OCI-LY1 (cell line): ENCODE data around the gene LCNL1.

Experiments
- H2AFZ ChIP-seq: fragments of 200-600 bp; sonication (generic), shearing (Covaris generic); 2 replicates; pipeline ENCODE4 v1.6.0; 2014; ENCODE audit warnings: antibody characterized with exemption, mild to moderate bottlenecking, low read length
- H3F3A ChIP-seq: fragments of 200-600 bp; sonication (generic), shearing (Covaris generic); 2 replicates; pipeline ENCODE4 v1.6.0; 2014; ENCODE audit warnings: mild to moderate bottlenecking, antibody characterized with exemption, low read length, moderate library complexity; ENCODE audit not compliant: insufficient read depth
- H3K27ac ChIP-seq: fragments of 200-600 bp; sonication (generic); 2 replicates; pipeline ENCODE4 v1.5.1; 2014; ENCODE audit warnings: low read length, mixed run types, mild to moderate bottlenecking, low read depth; ENCODE audit not compliant: poor library complexity, severe bottlenecking
- H3K27me3 ChIP-seq: fragments of 200-600 bp; sonication (generic); 2 replicates; pipeline ENCODE4 v1.6.0; 2014; ENCODE audit warnings: antibody characterized with exemption, mild to moderate bottlenecking, low read length, moderate library complexity; ENCODE audit not compliant: insufficient read depth
- H3K36me3 ChIP-seq: fragments of 200-600 bp; sonication (generic); 2 replicates; pipeline ENCODE4 v1.6.1; 2014; ENCODE audit warnings: mild to moderate bottlenecking, antibody characterized with exemption, low read length, moderate library complexity, mixed read lengths; ENCODE audit not compliant: insufficient read depth
- H3K4me1 ChIP-seq: fragments of 200-600 bp; sonication (generic); 2 replicates; pipeline ENCODE4 v1.5.1; 2014; ENCODE audit warnings: mild to moderate bottlenecking, low read length, moderate library complexity; ENCODE audit not compliant: insufficient read depth, severe bottlenecking
- H3K4me2 ChIP-seq: fragments of 200-600 bp; sonication (generic), shearing (Covaris generic); 2 replicates; pipeline ENCODE4 v1.6.1; 2014; ENCODE audit warnings: low read length
- H3K4me3 ChIP-seq: fragments of 200-600 bp; sonication (generic); 2 replicates; pipeline ENCODE4 v1.5.1; 2014; ENCODE audit warnings: low read length, low read depth, mild to moderate bottlenecking, mixed read lengths; ENCODE audit not compliant: poor library complexity, severe bottlenecking
- H3K79me2 ChIP-seq: fragments of 200-600 bp; shearing (Covaris generic); 2 replicates; pipeline ENCODE4 v1.6.1; 2016; ENCODE audit warnings: mixed run types, low read length, mixed read lengths; ENCODE audit not compliant: insufficient read depth
- H3K9ac ChIP-seq: fragments of 200-600 bp; sonication (generic), shearing (Covaris generic); 2 replicates; pipeline ENCODE4 v1.6.1; 2014; ENCODE audit warnings: mild to moderate bottlenecking, low read length, mixed read lengths
- H3K9me2 ChIP-seq: fragments of 200-600 bp; sonication (generic), shearing (Covaris generic); 2 replicates; pipeline ENCODE4 v1.6.1; 2014; ENCODE audit warnings: low read depth, mild to moderate bottlenecking, low read length, mixed read lengths
- H3K9me3 ChIP-seq: fragments of 200-600 bp; shearing (Covaris generic); 2 replicates; pipeline ENCODE4 v1.6.1; 2014; ENCODE audit warnings: low read length, mixed read lengths
- H4K20me1 ChIP-seq: fragments of 200-600 bp; sonication (generic), shearing (Covaris generic); 2 replicates; pipeline ENCODE4 v1.6.0; 2016; ENCODE audit warnings: mild to moderate bottlenecking, low read length; ENCODE audit not compliant: insufficient read depth
- CTCF ChIP-seq: fragments of 200-600 bp; sonication (generic), shearing (Covaris generic); IDR thresholded peaks from 2 replicates; pipeline ENCODE4 v1.5.1; 2017; ENCODE audit warnings: mild to moderate bottlenecking, antibody characterized with exemption, low read length, moderate library complexity, mixed read lengths
- EZH2 ChIP-seq: fragments of 200-600 bp; sonication (generic), shearing (Covaris generic); IDR thresholded peaks from 2 replicates; pipeline ENCODE4 v1.8.0; 2017; ENCODE audit warnings: borderline replicate concordance, mixed run types, mild to moderate bottlenecking, antibody characterized with exemption, low read length, moderate library complexity, mixed read lengths

The LCNL1 gene

GRCh38 chr9:136995772-136996311 is 13.0 kb downstream of the LCNL1 start:
- no peak overlapping the region for H3K4me3 ChIP-seq
- no peak overlapping the region for H3K27ac ChIP-seq
- no peak overlapping the region for H2AFZ ChIP-seq

DNA sequence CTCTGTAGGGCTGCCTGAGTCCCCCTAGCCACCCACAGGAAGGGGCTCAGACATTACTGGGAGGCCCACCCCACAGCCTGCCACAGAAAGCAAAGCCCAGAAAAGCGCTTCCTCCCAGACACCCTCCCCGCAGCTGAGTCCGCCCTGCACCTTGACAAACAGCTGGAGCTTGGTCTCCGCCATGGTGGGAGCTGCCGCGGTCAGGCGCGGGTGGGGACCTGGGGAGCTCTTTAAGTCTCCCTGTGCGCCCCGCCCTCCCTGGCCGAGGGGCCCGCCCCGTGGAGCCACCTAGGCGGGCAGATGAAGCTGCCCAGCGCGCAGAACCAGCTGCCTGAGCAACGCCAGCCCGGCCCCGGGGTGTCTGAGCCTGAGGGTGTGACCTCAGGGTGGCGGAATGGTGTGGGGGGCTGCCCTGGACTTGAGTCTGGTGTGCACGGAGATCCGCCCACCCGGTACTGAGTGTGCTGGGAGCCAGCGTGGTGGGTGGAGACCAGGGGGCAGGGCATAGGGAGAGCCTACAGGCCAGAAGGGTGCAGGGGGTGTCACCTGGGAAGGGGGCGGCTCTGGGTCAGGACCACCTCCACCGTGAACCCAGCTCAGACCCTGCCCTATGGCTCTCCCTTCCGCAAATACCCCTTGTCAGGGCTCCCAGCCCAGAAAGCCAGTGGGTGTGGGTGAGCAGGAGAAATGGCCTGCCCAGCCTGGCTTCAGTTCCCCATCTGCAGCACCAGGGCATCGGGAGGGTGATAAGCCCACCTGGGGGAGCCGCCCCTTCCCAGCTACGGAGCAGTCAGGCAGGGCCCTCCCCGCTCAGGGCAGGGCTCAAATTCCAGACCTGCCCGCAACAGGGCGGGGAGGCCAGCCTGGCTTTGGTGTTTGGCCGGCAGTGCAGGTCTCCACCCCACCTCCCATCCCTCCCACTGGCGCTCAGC is 13.8 kb downstream of the LCNL1 start, which contains the start of gene CLIC3:
CLIC3 (minus strand) TSS at position 208 of the 932 bp plus-strand sequence; CDS start at position 183, 25 bp downstream.
- Histone ChIP-seq H3K27ac (no peak within 1 kb of the TSS), H3K4me1 (peaks cover 27% of the 10 kb centered on the region), H3K79me2 (no peaks in the 10 kb centered on the region), H3K4me2 (0 out of 2 replicates have a peak within 1 kb of the TSS, but pooled peaks have one; percentile 7), H2AFZ (no peak within 1 kb of the TSS), H4K20me1 (no peaks in the 10 kb centered on the region), H3F3A (no peaks in the 10 kb centered on the region), H3K9me3 (no peaks in the 10 kb centered on the region), H3K27me3 (no peaks in the 10 kb centered on the region), H3K9me2 (no peaks in the 10 kb centered on the region), H3K9ac (no peak within 1 kb of the TSS), H3K36me3 (no peaks in the 10 kb centered on the region; the same call in 1 of the 2 replicates), H3K4me3 (no peak within 1 kb of the TSS)
- no peak for TF ChIP-seq EZH2
- TF ChIP-seq CTCF, result no peak

More at GRCh38 chr9:136995772-136996311, 13.0 kb downstream of the LCNL1 start:
- peaks cover 27% of the 10 kb centered on the region for H3K4me1 ChIP-seq
- H3K79me2 ChIP-seq, result no peaks in the 10 kb centered on the region
- no peaks in the 10 kb centered on the region for H3K27me3 ChIP-seq
- no peaks in the 10 kb centered on the region for H3K9me2 ChIP-seq
- H3F3A ChIP-seq, result no peaks in the 10 kb centered on the region
- H3K36me3 ChIP-seq, result no peaks in the 10 kb centered on the region; the same call in 1 of the 2 replicates
- H4K20me1 ChIP-seq, result no peaks in the 10 kb centered on the region
- H3K9ac ChIP-seq, result no peak overlapping the region
- H3K4me2 ChIP-seq, result no peak overlapping the region
- TF ChIP-seq EZH2 (no peak), CTCF (no peak)
- H3K9me3 ChIP-seq, result no peaks in the 10 kb centered on the region

DNA sequence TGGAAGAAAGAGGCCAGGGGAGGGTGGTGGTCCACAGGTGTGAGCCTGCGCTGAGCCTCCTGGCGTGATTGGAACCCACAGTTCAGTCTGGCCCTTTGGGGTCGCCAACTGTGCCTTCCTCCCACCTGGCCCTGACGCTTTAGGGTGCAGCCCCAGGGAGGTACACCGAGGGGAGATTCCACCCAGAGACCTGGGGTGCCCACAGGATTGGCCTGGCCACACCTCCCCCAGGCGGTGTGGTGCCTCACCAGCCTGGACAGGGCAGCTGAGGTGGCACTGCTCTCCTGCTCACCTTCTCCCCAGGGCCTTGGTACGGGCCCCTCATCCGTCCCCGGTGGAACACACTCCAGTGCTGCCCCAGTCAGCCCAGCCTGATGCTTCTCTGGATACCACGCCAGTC is 14.6 kb downstream of the LCNL1 start:
- Histone ChIP-seq H3K9me2 (no peaks in the 10 kb centered on the region), H3K4me1 (peaks cover 27% of the 10 kb centered on the region), H3F3A (no peaks in the 10 kb centered on the region), H4K20me1 (no peaks in the 10 kb centered on the region), H2AFZ (no peak overlapping the region), H3K36me3 (no peaks in the 10 kb centered on the region; the same call in 1 of the 2 replicates), H3K79me2 (no peaks in the 10 kb centered on the region), H3K9ac (no peak overlapping the region), H3K4me3 (no peak overlapping the region), H3K27ac (no peak overlapping the region), H3K4me2 (no peak overlapping the region), H3K27me3 (no peaks in the 10 kb centered on the region), H3K9me3 (no peaks in the 10 kb centered on the region)
- TF ChIP-seq CTCF, result no peak
- no peak for TF ChIP-seq EZH2
